Measurements from ENCODE around the gene RPP14.

The RPP14 gene

DNA sequence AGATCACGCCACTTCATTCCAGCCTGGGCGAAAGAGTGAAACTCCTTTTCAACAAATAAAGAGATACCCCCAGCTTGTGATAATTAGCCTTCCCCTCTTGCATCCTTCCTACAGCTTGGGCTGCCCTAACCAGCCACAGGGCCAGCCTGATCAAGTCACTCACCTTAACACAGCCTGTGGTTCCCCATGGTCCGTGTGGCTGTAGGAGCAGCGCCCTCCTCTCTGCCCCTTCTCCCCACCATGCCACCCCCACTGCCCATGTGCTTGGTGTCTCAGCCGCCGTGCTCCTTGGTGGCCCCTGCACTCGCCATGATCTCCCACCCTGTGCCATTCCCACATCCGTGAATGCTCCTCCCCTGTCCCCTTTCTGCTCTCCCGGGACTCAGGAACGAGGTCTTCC lies 13.2 kb upstream of the RPP14 start:
- no peak for DNase-seq

DNA sequence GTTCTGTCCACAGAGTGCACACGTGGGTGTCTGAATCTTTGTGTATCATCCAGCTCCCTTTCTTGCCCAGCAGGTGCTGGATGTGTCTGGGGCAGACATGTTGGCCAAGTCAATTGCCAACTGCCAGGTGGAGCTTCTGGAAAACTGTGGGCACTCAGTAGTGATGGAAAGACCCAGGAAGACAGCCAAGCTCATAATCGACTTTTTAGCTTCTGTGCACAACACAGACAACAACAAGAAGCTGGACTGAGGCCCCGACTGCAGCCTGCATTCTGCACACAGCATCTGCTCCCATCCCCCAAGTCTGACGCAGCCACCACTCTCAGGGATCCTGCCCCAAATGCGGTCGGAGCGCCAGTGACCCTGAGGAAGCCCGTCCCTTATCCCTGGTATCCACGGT lies 12.5 kb upstream of the RPP14 start:
- DNase-seq = no peak

DNA sequence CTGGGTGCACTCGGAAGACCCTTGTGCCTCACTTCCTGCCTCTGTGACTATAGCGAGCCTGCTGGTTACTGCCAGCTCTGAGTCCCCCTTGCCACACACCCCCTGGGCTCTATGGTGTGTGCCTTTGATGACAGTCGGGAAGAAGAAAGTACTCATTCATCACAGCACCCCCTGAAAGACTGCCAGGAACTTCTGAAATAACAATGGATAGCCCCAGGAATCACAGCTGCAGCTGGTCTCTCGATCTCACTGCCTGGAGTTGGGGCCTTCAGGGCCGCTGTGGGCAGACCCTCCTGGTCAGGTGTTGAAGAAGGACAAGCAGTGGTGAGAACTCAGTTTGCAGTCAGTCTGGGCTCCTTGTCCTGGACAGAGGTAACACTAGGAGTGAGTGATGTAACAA lies 9.8 kb upstream of the RPP14 start:
- no peak for DNase-seq

DNA sequence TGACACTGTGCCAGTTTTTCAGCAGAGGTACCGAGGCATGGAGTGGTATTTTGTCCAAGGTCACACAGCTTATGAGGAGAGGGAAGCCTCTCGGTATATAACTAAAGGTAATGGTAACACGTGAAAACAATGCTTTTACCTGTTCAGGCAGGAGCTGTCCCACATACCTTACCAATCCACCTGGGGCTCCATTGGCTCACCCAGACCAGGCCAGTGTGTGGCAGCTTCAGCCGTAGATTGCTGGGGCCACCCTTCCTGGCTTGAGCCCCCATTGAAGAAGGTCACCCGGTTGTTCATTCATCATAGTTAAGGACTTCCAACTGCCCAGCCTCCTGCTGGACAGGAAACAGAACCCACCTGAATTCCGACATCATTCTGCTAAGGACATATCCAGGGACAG lies 9.2 kb upstream of the RPP14 start:
- no peak for DNase-seq

DNA sequence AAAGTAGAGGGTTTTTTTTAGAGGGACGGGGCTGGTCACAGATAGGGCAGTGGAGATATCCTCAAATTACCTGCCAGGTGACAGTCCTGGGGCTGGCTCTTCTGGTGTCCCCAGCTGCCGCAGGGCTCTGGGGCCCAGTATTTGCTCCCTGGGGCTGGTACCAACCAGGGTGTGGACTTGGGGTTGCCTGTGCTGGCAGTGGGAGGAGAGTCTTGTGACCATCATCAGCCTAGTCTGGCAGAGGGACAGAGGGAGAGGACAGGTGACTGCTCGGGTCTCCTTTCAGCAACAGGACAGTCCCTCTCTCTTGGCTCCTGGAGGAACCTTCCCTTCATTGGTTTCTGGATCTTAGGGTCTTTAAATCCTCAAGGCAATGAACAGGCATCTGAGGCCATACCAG lies 7.9 kb upstream of the RPP14 start:
- no peak for DNase-seq

DNA sequence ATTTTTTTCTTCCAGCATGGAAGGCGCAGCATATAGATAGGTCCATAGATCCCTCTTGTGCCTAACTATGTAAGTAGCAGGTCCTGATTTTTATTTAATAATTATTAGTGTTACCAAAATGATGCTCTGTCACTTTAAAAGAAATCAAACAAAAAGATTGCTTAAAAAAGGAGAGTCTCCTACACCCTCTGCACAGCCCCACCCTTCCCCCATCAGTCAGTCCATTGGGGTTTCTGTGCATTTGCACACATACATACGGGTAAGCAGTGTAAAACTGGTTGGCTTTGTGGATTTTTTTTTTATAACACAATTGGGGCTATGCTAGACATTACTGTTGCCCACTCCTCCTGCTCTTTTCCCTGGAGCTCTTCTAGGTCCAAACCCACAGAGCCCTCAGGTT lies 7.0 kb upstream of the RPP14 start:
- no peak for DNase-seq

DNA sequence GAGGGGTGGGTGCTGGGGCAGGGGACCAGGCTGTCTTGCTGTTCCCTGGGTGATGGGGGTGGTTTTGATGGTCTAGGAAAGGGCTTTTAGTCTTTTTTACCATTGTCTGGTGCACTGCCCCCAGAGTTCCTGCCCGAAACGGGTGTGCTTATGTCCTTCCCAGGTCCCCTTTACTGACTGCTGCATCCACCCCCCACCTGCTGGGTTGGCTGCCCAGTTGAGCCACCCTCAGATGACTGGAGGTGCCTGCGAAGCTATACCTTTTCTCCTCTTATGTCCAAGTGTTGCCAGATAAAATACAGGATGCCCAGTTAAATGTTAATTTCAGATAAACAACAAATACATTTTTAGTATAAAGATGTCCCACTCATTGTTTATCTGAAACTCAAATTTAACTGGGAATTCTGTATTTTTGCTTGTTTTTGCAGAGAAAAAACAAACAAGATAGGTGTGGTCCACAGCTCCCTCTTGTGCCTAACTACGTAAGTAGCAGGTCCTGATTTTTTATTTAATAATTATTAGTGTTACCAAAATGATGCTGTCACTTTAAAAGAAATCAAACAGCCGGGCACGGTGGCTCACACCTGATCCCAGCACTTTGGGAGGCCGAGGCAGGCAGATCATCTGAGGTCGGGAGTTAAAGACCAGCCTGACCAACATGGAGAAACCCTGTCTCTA lies 6.1 kb upstream of the RPP14 start:
- peak; percentile 13 for DNase-seq

DNA sequence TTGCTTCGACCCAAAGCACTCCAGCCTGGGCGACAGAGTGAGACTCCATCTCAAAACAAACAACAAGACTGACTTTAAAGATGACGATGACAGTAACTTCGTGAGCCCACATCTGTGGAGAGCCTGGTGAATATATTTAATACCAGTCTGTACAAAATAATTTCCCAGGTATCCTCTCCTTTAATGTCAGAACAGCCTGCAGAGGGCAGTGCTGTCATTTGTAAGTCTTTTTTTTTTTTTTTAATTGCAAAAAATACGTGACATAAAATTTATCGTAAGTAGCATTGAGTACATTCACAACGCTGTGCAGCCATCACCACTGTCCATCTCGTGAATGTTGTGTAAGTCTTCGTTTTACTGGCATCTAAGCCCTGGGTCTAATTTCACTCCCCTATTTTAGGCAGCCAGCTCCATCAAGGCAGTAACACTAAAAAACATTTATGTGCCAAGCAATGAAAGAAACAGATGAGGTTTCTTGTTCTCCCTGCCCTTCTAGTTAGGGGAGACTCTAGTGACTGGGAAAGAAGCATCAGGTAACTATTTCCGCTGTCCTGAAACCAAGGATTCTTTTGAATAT lies 1.7 kb downstream of the RPP14 start:
- DNase-seq = peak; percentile 73

DNA sequence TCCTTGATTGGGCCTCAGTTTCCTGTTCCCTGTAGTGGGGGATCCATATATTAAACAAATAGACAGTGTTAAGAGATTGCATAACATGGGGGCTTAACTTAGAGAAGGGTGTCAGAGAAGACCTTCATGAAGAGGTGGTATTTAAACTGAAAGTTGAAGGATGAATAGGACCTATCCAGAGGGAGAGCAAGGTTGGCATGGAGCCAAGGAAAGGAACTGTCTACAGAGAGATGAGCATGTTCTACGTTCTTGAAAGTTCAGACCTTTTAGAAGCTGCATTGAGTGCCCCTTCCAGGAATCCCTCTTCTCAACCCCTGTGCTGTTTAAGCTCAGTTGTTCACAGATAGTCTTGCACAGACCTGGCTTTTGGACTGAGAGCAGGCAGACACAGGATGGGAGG lies 2.7 kb downstream of the RPP14 start:
- DNase-seq = no peak

DNA sequence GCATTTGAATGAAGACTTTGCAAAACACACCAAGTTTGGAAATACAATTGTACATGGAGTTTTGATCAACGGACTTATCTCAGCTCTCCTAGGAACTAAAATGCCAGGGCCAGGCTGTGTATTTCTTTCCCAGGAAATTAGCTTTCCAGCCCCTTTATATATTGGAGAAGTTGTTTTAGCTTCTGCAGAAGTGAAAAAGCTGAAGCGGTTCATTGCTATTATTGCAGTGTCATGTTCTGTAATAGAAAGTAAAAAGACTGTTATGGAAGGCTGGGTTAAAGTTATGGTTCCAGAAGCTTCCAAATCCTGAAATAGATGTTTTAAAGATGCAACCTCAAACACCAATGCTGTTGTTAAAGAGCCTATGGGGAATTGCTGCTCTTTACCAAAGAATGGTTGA lies 11.8 kb downstream of the RPP14 start:
- DNase-seq = no peak

DNA sequence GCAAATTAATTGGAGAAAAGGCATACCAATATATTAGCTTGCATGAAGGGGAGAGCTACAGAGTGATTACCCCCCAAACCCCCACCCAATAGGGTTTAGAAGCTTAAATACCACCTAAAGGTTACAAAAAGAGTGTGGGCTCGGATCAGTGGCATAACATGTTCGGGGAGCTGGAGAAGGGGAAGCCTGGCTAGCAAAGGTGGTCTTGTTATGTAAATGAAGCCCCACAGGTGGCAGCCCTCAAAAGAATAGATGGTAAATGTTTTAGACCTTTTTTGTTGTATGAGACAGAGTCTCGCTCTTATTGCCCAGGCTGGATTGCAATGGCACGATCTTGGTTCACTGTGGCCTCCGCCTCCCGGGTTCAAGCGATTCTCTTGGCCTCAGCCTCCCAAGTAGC lies 15.7 kb downstream of the RPP14 start:
- no peak for DNase-seq

DNA sequence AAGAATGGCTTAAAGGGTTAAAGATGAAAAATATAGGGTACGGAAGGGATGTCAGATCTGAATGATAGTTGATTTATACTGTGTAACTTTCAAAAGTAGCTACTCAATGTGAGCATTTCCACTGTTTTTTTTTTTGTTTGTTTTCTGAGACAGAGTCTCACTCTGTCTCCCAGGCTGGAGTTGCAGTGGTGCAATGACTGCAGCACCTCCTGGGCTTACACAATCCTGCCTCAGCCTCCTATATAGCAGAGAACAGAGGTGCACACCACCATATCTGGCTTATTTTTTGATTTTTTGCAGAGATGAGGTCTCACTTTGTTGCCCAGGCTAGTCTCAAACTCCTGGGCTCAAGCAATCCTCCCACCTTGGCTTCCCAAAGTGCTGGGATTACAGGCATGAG lies 16.7 kb downstream of the RPP14 start:
- no peak for DNase-seq

DNA sequence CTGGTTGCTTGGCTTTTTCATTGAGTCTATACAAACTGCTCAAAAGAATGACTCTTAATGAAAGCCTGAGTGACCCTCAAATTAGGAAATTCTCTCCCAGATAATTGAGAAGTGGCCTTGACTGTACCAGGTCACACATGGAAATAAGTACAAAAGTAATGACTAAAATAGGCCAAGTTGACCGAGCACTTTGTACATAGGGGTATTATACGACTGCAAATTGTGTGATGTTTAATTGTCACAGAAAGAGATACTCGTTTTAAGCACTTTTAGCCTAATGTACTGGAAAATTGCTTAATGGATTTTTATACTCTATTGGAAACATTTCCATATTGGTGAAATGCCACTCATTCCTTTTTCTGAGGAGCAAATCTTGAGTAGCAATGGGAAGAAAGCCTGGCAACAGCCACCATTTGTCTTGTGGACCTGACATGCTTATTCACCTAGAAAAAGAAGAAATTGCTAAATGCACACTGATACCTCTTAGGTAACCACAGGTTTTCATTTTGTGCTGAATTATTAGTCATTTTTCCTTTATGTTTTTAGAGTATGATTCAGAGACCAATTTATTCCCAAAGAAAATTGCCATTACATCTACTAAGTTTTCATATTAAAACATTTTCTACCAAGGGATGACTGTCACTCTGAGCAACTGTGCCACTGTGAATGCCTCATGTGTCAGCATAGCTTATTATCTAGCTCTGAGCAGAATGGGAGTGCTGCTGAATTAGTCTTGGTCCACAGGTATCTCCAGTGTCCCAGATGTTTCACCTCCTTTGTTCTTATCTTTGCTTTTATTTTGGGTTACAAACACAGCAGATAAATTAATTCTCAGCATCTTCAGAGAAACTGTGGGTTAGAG lies 17.7 kb downstream of the RPP14 start:
- no peak for DNase-seq

DNA sequence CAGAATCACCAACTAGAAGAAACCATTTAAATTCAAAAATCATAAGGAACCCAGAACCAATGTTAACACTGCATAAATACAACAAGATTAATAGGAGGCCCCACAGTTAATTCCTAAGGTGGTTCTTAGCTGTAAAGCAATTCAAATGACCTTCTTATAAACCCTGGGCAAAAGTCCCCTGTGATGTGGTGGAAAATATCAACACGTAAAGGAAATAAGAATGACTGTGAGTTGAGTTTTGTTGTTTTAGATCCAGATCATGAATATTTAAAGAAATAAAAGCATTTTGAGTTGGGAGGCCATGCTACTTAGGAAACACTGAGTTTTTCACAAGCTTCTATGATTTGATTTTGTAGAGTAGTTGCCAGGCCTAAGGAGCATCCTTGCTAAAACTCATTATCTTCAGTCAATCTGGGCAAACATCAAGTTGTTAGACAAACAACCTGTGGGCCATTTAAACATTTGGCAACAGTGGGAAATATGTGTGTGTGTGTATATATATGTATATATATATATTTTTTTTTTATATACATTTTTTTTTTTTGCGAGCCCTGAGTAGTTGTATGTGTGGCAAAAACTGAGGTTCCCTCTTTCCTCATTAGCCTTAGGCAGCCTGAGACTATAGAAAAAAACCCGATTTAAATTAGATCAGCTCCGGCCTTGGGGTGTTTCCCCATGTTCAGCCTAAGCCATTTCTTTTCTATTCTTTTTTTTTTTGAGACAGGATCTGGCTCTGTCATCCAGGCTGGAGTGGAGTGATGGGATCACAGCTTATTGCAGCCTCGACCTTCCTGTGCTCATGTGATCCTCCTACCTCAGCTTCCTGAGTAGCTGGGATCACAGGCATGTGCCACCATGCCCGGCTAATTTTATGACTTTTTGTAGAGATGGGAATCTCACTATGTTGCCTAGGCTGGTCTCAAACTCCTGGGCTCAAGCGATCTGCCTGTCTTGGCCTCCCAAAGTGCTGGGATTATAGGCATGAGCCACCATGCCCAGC lies 18.6 kb downstream of the RPP14 start:
- DNase-seq = peak; percentile 13

DNA sequence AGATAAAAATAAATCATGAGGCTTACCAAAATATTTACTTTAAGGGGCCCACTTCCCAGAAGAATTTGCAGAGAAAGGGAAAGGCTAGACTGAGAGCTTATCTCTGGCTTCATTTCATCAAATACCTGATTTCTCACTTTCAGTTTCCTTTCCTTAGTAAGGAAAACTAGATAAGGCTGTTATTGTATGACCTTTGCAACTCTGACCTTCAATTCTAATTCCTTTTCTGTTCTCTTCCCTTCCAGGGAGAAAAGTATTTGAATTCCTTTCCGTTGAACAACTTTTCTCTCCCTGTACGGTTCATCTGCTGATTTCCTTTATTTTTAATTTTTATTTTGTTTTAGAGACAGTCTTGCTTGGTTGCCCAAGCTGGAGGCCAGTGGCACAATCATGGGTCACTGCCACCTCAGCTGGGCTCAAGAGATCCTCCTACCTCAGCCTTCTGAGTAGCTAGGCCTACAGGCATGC lies 19.5 kb downstream of the RPP14 start:
- no peak for DNase-seq

DNA sequence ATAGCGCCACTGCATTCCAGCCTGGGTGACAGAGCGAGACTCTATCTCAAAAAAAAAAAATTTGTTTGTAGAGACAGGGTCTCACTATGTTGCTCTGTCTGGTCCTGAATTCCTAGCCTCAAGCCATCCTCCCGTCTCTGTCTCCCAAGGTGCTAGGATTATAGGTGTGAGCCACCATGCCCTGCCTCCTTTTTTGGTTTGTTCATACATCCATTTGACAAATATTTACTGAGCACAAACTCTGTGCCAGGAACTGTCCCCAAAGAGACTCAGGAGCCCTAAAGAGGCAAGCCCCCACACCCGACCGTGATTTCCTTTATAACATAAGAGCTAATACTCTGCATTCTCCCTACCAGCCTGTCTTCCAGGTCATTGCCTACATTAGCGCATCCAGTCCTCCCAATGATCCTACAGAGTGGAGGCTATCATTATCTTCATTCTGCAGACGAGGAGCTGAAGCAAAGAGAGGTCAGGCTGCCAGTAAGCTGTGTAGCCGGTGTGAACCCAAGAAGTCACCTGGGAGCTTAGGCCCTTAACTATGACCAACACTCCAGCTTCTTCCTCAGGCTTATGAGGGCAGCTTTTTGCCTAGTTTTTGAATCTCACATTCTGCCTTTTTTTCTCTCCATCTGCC lies 20.3 kb downstream of the RPP14 start:
- no peak for DNase-seq

DNA sequence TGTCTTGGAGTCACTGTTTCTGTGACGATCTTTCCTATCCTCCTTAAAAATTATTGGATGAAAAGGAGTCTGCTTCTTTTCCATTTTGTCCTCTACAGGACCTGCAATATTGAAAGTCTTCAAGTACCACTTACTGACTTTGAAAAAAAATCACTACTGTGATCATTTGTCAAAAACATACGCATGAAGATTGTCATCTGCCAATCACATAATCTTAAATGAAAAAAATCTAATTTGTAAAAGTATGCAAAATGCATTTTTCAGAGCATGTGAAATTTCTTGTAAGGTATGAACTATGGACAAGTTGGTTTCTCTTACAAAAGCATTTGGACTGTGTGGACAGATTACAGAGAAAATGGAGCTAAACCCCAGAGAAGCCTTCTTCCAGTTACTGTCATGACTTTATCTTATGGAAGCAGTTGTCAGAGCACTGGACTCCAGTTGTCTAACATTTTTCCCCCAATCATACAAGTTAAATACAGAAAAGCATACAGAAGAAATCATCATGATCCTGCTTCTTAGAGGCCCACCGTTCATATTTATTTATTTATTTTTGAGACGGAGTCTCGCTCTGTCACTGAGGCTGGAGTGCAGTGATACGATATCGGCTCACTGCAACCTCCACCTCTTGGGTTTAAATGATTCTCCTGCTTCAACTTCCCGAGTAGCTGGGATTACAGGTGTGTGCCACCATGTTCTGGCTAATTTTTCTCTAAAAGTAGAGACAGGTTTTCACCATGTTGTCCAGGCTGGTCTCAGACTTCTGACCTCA lies 23.3 kb downstream of the RPP14 start:
- no peak for DNase-seq

DNA sequence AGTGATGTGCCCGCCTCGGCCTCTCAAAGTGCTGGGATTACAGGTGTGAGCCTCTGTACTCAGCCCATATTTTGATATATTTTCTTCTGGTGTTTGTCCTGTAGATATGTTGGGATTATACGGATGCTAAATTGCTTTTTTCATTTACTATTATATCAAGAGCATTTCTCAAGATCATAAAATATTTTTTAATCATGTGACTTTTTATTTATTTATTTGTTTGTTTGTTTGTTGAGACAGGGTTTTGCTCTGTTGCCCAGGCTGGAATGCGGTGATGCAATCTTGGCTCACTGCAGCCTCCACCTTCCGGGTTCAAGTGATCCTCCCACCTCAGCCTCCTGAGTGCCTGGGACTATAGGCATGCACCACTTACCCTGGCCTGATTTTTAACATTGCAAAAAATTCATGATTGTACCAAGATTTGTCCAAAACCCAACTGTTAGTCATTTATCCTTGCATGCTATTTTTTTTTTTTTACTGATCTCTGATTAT lies 23.9 kb downstream of the RPP14 start:
- no peak for DNase-seq

DNA sequence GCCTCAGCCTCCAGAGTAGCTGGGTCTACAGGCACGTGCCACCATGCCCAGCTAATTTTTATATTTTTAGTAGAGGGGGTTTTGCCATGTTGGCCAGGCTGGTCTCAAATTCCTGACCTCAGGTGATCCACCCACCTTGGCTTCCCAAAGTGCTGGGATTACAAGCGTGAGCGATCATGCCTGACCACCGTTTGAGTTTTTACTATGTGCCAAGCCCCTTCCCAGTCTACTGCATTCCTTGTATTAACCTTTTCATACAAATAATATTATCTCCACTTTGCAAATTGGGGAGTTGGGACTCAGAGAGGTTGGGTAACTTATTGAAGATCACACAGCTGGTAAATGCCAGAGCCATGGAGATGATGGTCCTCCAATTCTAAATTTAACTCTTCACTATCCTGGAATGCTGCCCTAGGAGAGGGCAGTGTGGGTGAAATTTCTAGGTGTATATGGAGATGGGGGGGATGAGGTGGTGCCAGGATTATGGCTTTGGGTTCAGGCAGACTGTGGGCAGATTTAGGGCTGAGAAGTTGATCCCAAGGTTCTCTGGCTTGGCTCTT lies 25.6 kb downstream of the RPP14 start:
- no peak for DNase-seq

DNA sequence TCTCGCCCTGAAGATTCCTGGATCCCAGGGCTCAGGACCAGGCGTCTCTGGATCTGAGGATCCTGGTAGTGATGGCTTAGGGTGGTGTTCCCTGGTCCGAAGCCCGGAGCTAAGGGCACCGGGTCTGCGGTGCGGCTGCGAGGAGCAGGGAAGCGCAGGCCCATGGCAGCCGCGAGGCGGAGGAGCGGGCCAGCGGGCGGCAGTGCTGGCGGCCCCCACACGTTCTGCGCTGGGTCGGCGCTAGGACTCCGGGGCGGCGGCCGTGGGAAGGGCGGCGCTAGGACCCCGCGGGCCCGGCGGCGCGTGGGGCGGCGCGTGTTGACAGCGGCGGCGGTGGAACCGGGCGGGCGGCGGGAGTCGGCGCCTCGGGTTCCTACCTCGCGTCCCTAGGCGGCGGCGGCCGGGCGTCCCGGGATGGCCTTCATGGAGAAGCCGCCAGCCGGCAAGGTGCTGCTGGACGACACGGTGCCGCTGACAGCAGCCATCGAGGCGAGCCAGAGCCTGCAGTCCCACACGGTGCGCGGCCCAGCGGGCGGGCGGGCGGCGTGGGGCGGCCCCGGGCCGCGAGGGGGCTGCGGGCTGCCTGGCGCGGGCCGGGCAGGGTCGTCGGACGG lies 26.6 kb downstream of the RPP14 start, which contains the start of gene PXK:
Gene PXK (plus strand): TSS at position 318 of the 614 bp plus-strand sequence. CDS start 97 bp downstream, at position 415.
- DNase-seq = peak; percentile 82
